Measurements from ENCODE around the gene CTU2.

GRCh38 chr16:88669980-88670379, 36.3 kb upstream of the CTU2 start:
- TF ChIP-seq TAF1 (IDR thresholded peaks at IDR 0.05; ENCODE audit: low read depth) (no peak), EP300 (IDR thresholded peaks at IDR 0.05; ENCODE audit: borderline replicate concordance) (no peak), CEBPB (IDR thresholded peaks at IDR 0.05) (no peak), EGR1 (IDR thresholded peaks at IDR 0.05) (no peak), USF1 (IDR thresholded peaks at IDR 0.05) (no peak), CREB1 (IDR thresholded peaks at IDR 0.05; ENCODE audit: low read depth) (no peak), YY1 (IDR thresholded peaks at IDR 0.05; ENCODE audit: low read depth) (no peak), TCF12 (IDR thresholded peaks at IDR 0.05; ENCODE audit: low read depth) (no peak), MAX (IDR thresholded peaks at IDR 0.05) (no peak), REST (IDR thresholded peaks at IDR 0.05; ENCODE audit: low read depth) (no peak), RAD21 (IDR thresholded peaks at IDR 0.05; ENCODE audit: low read depth) (no peak)

Data from Ishikawa (cell line).